K562 (cell line): ENCODE measurements around the gene CT45A1. TPM values are rescaled to one million over a fixed set of nuclear protein-coding genes. Genes with fewer than 3 reads are reported as not detected.
"Not testable (repeated sequence)": the region's sequence is repeated elsewhere in the genome, so short reads cannot be mapped to it uniquely, and the experiment has no call there.

Experiments used
- ATAC-seq: fragments of 200-7000 bp; cut with Tn5 transposase; 3 replicates; pipeline ENCODE4 v1.9.1; 2020; ENCODE audit warnings: moderate library complexity
- BruUV-seq: library from RNA; stranded (reverse); fragments of 400-500 nt; replicated peaks from 2 replicates; lab custom pipeline; 2021; lab: Mats Ljungman, UMichigan
- CTCF ChIA-PET: fragments of 300-600 bp; formaldehyde crosslinking; extraction: SDS; loops from one replicate; lab custom pipeline; 2021; ENCODE audit warnings: low intra/inter-chr PET ratio; lab: Yijun Ruan, JAX
- POLR2A ChIA-PET: fragments of 300-600, 350-650 bp; sonication (Branson Sonifier 250); formaldehyde crosslinking; extraction: SDS; loops from one replicate; lab custom pipeline; 2021; ENCODE audit warnings: antibody characterized with exemption, inconsistent platforms; lab: Yijun Ruan, JAX
- DNase-seq, 4 experiments: peaks; one replicate each; pipeline versions ENCODE4 v3.0.0 to v3.0.0-alpha.2; 2011 to 2018; ENCODE audit warnings: low spot score in 3 of 4, mixed read lengths in 3 of 4; ENCODE audit errors: extremely low read depth in 1 of 4
- FAIRE-seq: peaks from 2 replicates; lab custom pipeline; 2011; peaks lifted over from hg19 to GRCh38; lab: Jason Lieb, UNC
- H2AFZ ChIP-seq: 2 replicates; pipeline ENCODE4 v1.6.0; 2011; ENCODE audit warnings: low read depth, low read length, control low read depth, inconsistent platforms
- H3K27ac ChIP-seq: fragments of 200-600 bp; 3 replicates; pipeline ENCODE4 v1.8.0; 2011; ENCODE audit warnings: low read depth, mild to moderate bottlenecking, control low read depth, inconsistent platforms, low read length, moderate library complexity, mixed read lengths; ENCODE audit errors: extremely low read depth
- H3K27me3 ChIP-seq, 2 experiments: fragments of 300-600 bp in 1 of 2; 2 replicates in 1 of 2; 3 replicates in 1 of 2; pipeline versions ENCODE4 v1.6.0 to v1.8.0; 2011; ENCODE audit warnings: inconsistent platforms in 2 of 2, low read length in 2 of 2, mild to moderate bottlenecking in 1 of 2, mixed read lengths in 1 of 2, moderate library complexity in 1 of 2; ENCODE audit not compliant: control insufficient read depth in 2 of 2, insufficient read depth in 2 of 2
- H3K36me3 ChIP-seq: fragments of 300-600 bp; 3 replicates; pipeline ENCODE4 v1.8.0; 2011; ENCODE audit warnings: mild to moderate bottlenecking, low read length, inconsistent platforms; ENCODE audit not compliant: control insufficient read depth, insufficient read depth
- H3K4me1 ChIP-seq, 2 experiments: fragments of 200-600 bp in 1 of 2; replicated peaks in 1 of 2; 2 replicates in 1 of 2; 3 replicates in 1 of 2; pipeline versions ENCODE4 v1.5.1 to v1.8.0; 2011; ENCODE audit warnings: inconsistent platforms in 2 of 2, low read length in 2 of 2, mild to moderate bottlenecking in 1 of 2, mixed read lengths in 1 of 2, moderate library complexity in 1 of 2; ENCODE audit not compliant: control insufficient read depth in 2 of 2, insufficient read depth in 2 of 2
- H3K4me2 ChIP-seq: 2 replicates; pipeline ENCODE4 v1.6.1; 2011; ENCODE audit warnings: low read length, control low read depth, inconsistent platforms, mixed read lengths; ENCODE audit not compliant: insufficient read depth
- H3K4me3 ChIP-seq: fragments of 200-600 bp; sonication (generic), shearing (Covaris generic); 2 replicates; pipeline ENCODE4 v1.5.1; 2016; ENCODE audit warnings: control low read depth, inconsistent platforms
- H3K79me2 ChIP-seq: fragments of 200-600 bp; 3 replicates; pipeline ENCODE4 v1.8.0; 2011; ENCODE audit warnings: low read length, inconsistent platforms; ENCODE audit not compliant: control insufficient read depth, insufficient read depth
- H3K9ac ChIP-seq, 2 experiments: 2 replicates each; pipeline versions ENCODE4 v1.6.0 to v1.6.1; 2011; ENCODE audit warnings: low read depth in 2 of 2, low read length in 2 of 2, control low read depth in 1 of 2, inconsistent platforms in 1 of 2, mild to moderate bottlenecking in 1 of 2, mixed read lengths in 1 of 2; ENCODE audit not compliant: insufficient read depth in 1 of 2
- H3K9me1 ChIP-seq: one replicate; pipeline ENCODE4 v1.6.0; 2011; ENCODE audit warnings: inconsistent platforms, mild to moderate bottlenecking, low read length, moderate library complexity; ENCODE audit not compliant: control insufficient read depth, insufficient read depth
- H3K9me3 ChIP-seq: replicated peaks from 2 replicates; pipeline ENCODE4 v1.5.1; 2011; ENCODE audit warnings: low read depth, low read length, inconsistent platforms; ENCODE audit not compliant: control insufficient read depth, insufficient read depth
- H4K20me1 ChIP-seq: replicated peaks from 2 replicates; pipeline ENCODE4 v1.6.1; 2011; ENCODE audit warnings: low read length, inconsistent platforms, mixed read lengths; ENCODE audit not compliant: control insufficient read depth, insufficient read depth
- EP400 ChIP-seq: fragments of 450-650 bp; IDR thresholded peaks from 2 replicates; pipeline ENCODE4 v1.6.1; 2017; ENCODE audit warnings: antibody characterized with exemption, mild to moderate bottlenecking, moderate library complexity
- GTF2E2 ChIP-seq: fragments of 200-800 bp; sonication (Bioruptor generic); IDR thresholded peaks from 2 replicates; pipeline ENCODE4 v1.6.1; 2016; ENCODE audit warnings: missing genetic modification characterization, missing compliant biosample characterization
- PRPF4 ChIP-seq: fragments of 200-400 bp; formaldehyde crosslinking; IDR thresholded peaks from one replicate; pipeline ENCODE4 v1.6.1; 2017; ENCODE audit warnings: low read length, low read depth, mild to moderate bottlenecking; ENCODE audit not compliant: insufficient read depth, poor library complexity, severe bottlenecking
- RBFOX2 ChIP-seq: fragments of 200-400 bp; formaldehyde crosslinking; IDR thresholded peaks from 2 replicates; pipeline ENCODE4 v1.6.1; 2017; ENCODE audit warnings: low read depth, mild to moderate bottlenecking, low read length, moderate library complexity
- TAF1 ChIP-seq: IDR thresholded peaks from 2 replicates; pipeline ENCODE4 v1.6.1; 2011; ENCODE audit warnings: mild to moderate bottlenecking, low read length, moderate library complexity; ENCODE audit not compliant: insufficient read depth, control insufficient read depth, severe bottlenecking; ENCODE audit errors: extremely low read depth
- ZNF316 ChIP-seq: fragments of 450-650 bp; IDR thresholded peaks from 2 replicates; pipeline ENCODE4 v1.6.1; 2016
- ZNF707 ChIP-seq: fragments of 250-450 bp; sonication (Bioruptor Pico); conservative IDR thresholded peaks from 2 replicates; pipeline ENCODE4 v1.8.0; 2022; ENCODE audit warnings: inconsistent platforms, mild to moderate bottlenecking, moderate library complexity
- WGBS: fragments of 100-300 bp; shearing (Covaris generic); methylation state at CpG from one replicate; pipeline ENCODE4 v1.1.6; 2016; ENCODE audit warnings: low coverage, mixed read lengths; ENCODE audit not compliant: insufficient coverage; ENCODE audit errors: missing lambda C conversion rate; 5-methylcytosine and 5-hydroxymethylcytosine counted together
- in situ Hi-C: fragments of 300-500 bp; cut with MboI; formaldehyde crosslinking; loops from 4 replicates; pipeline ENCODE4 v1.15.0; 2018; ENCODE audit warnings: inconsistent platforms, mixed read lengths
- intact Hi-C: fragments of 100-400 bp; cut with micrococcal nuclease; formaldehyde crosslinking; loops from 2 replicates; pipeline ENCODE4 v1.14.2; 2022
- polyA plus RNA-seq, 8 experiments: library from polyadenylated mRNA; depleted of rRNA in 4 of 8; stranded (reverse) in 5 of 8; unstranded in 3 of 8; fragments of >200 nt; fragmentation: Nextera tagmentation in 2 of 8; fragmentation: Illumina TruSeq in 1 of 8; extraction: Ambion mirVana in 2 of 8; extraction: Trizol in 1 of 8; gene quantifications; 2 replicates each; pipeline versions ENCODE4 v1.2.1 to v1.2.3, GENCODE V29; 2011 to 2014; ENCODE audit warnings: inconsistent platforms in 1 of 8, missing spikeins in 1 of 8
- total RNA-seq, 7 experiments: library from RNA; depleted of rRNA in 6 of 7; stranded (reverse); fragments of >200 nt in 6 of 7; fragmentation: Illumina TruSeq in 2 of 7; extraction: Trizol in 2 of 7; gene quantifications; 2 replicates each; pipeline versions ENCODE4 v1.2.1 to v1.2.3, GENCODE V29; 2011 to 2021; ENCODE audit warnings: low replicate concordance in 1 of 7

The CT45A1 gene
- total and polyA plus RNA-seq, 9 of the 15 experiments (the other 6 are each of a cell fraction or from before 2014, with no cell fraction given) = 0.66 to 5.7 (median 2.5) TPM

DNA sequence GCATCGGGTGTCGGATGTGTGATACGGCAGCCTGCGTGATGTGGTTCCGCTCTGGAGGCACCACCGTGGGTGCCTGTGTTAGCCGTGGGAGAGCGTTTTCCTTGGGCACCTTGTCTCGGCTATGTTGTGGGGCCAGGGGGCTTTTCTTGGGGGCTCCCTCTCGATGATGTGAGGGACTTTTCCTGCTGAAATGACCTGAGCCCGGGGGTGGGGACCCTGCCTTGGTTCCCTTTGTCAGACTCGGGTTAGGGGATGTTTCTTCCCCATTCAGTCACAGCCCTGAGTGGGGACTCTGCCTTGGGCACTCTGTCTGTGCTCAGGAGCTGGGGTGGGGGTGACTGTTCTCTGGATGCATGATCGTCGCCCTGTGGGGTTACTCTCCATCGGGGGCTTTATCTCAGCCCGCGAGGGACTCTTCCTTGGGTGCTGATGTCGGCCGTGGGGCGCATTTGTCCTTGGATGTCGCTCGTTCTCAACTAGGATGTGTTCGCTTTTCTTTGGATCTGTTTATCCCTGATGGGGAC, 27.8 kb downstream of the CT45A1 start:
- no peak for TF ChIP-seq PRPF4
- TF ChIP-seq ZNF707 (CRISPR knock-in tag) = no peak
- 0 out of 2 replicates have a peak, but pooled peaks have one; percentile 8 for TF ChIP-seq EP400
- TF ChIP-seq GTF2E2 = no peak
- peak; percentile 9 for TF ChIP-seq TAF1
- no peak for TF ChIP-seq ZNF316
- peak; percentile 26; the same call in 1 of the 2 replicates for TF ChIP-seq RBFOX2
- ATAC-seq = peak; percentile 64
- Histone ChIP-seq H3K9ac (peak overlapping the region; percentile 40 to 74), H3K9me1 (no peaks in the 10 kb centered on the region), H4K20me1 (no peaks in the 10 kb centered on the region), H3K27ac (peak overlapping the region; percentile 42; the same call in 2 of the 3 replicates), H3K9me3 (no peaks in the 10 kb centered on the region), H3K4me1 (no peaks in the 10 kb centered on the region; a peak in 1 of 5 replicates), H2AFZ (peak overlapping the region; percentile 85), H3K36me3 (peaks cover 3% of the 10 kb centered on the region; the same call in 1 of the 3 replicates), H3K79me2 (peaks cover 16% of the 10 kb centered on the region; the same call in 2 of the 3 replicates), H3K27me3 (no peaks in the 10 kb centered on the region), H3K4me3 (peak overlapping the region; percentile 40), H3K4me2 (peak overlapping the region; percentile 69)
- POLR2A ChIA-PET = no interaction called here
- TSS peak; percentile 59 for BruUV-seq
- CTCF ChIA-PET = no interaction called here
- in situ Hi-C loops (loop anchor here (25.0 kb wide), 1 partner anchor 196 kb away; no protein-coding TSS in a partner anchor), intact Hi-C loops (no loop called here)
- 18% methylated on average over 12 of the region's 23 CpGs for WGBS
- no peak for FAIRE-seq
- DNase-seq = peak in 3 of 4 experiments; percentile 9 to 22 (median 13)

DNA sequence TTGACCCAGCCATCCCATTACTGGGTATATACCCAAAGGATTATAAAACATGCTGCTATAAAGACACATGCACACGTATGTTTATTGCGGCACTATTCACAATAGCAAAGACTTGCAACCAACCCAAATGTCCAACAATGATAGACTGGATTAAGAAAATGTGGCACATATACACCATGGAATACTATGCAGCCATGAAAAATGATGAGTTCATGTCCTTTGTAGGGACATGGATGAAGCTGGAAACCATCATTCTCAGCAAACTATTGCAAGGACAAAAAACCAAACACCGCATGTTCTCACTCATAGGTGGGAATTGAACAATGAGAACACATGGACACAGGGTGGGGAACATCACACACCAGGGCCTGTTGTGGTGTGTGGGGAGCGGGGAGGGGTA, 31.3 kb downstream of the CT45A1 start:
- H3K27me3 ChIP-seq, H3K36me3 ChIP-seq, H3K9me3 ChIP-seq, DNase-seq, FAIRE-seq, H3K9ac ChIP-seq, H3K27ac ChIP-seq, H4K20me1 ChIP-seq, BruUV-seq, H3K4me1 ChIP-seq, H2AFZ ChIP-seq, ATAC-seq, H3K4me2 ChIP-seq, H3K4me3 ChIP-seq, POLR2A ChIA-PET, intact Hi-C loops, CTCF ChIA-PET, H3K9me1 ChIP-seq: not testable (repeated sequence)
- in situ Hi-C loops = loop anchor here (25.0 kb wide), 1 partner anchor 193 kb away; no protein-coding TSS in a partner anchor
- peaks cover 16% of the 10 kb centered on the region; the same call in 2 of the 3 replicates for H3K79me2 ChIP-seq
- 71% methylated on average over 1 of the region's 4 CpGs for WGBS

DNA sequence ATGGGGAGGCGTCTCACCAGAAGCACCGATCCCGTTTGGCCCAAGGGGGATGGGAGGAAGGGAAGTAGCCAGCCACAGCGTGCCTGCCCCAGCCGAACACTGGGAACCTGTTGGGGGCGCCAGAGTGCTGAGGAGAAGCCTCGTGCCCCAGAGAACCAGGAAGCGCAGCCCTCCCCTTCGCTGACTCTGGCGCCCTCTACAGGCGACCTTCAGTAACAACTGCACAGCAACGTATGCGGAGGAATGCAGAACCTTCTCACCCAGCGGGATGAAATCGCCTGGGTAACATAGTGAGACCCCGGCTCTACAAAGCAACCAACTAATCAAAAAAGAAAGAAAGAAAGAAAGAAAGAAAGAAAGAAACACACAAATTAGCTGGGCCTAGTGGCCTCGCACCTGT, 54.7 kb downstream of the CT45A1 start, which contains the start of gene CT45A3:
Gene CT45A3 (minus strand): TSS at position 101 of the 400 bp plus-strand sequence. CDS start 3,747 bp downstream, outside the sequence.
- DNase-seq, H3K9me1 ChIP-seq, ATAC-seq, H3K79me2 ChIP-seq, in situ Hi-C loops, H3K4me1 ChIP-seq, H3K27ac ChIP-seq, H3K9me3 ChIP-seq, H3K9ac ChIP-seq, POLR2A ChIA-PET, intact Hi-C loops, H3K36me3 ChIP-seq, H3K4me3 ChIP-seq, CTCF ChIA-PET, BruUV-seq, H3K4me2 ChIP-seq, H2AFZ ChIP-seq, H4K20me1 ChIP-seq, H3K27me3 ChIP-seq, FAIRE-seq: not testable (repeated sequence)
- no CpG with 5 or more reads among the region's 17 CpGs for WGBS
